ENCODE results near the gene KRT2. TPM values are rescaled to one million over a fixed set of nuclear protein-coding genes. Genes with fewer than 3 reads are reported as not detected.

KRT2 gene
- polyA plus RNA-seq, 1 experiment = not detected

- ChIA-PET CTCF (no interaction called here), POLR2A (no interaction called here)
- DNase-seq (ENCODE audit: low read depth, low spot score) = no peak
- Histone ChIP-seq H3K27me3 (ENCODE audit: control insufficient read depth, insufficient read depth, low read length) (peaks cover 11% of the 10 kb centered on the region), H3K9me3 (ENCODE audit: control insufficient read depth, insufficient read depth, low read length) (no peaks in the 10 kb centered on the region), H3K4me3 (ENCODE audit: low read depth, low read length) (no peak overlapping the region), H3K27ac (ENCODE audit: low read depth, low read length) (no peak overlapping the region)
- no peak for TF ChIP-seq CTCF (IDR thresholded peaks at IDR 0.05; ENCODE audit: low read depth, low read length)
Observed at GRCh38 chr12:52629281-52630007, 22.6 kb downstream of the KRT2 start.

- no peak for DNase-seq (ENCODE audit: low read depth, low spot score)
- H3K9me3 ChIP-seq (ENCODE audit: control insufficient read depth, insufficient read depth, low read length) = no peaks in the 10 kb centered on the region
- POLR2A ChIA-PET = no interaction called here
- no peak overlapping the region for H3K27ac ChIP-seq (ENCODE audit: low read depth, low read length)
- CTCF ChIA-PET = no interaction called here
- H3K4me3 ChIP-seq (ENCODE audit: low read depth, low read length) = no peak overlapping the region
- peaks cover 14% of the 10 kb centered on the region for H3K27me3 ChIP-seq (ENCODE audit: control insufficient read depth, insufficient read depth, low read length)
- no peak for TF ChIP-seq CTCF (IDR thresholded peaks at IDR 0.05; ENCODE audit: low read depth, low read length)
Observed at GRCh38 chr12:52628841-52629240, 23.2 kb downstream of the KRT2 start.

GRCh38 chr12:52628111-52628507 is 23.9 kb downstream of the KRT2 start:
- Histone ChIP-seq H3K27ac (ENCODE audit: low read depth, low read length) (no peak overlapping the region), H3K9me3 (ENCODE audit: control insufficient read depth, insufficient read depth, low read length) (no peaks in the 10 kb centered on the region), H3K27me3 (ENCODE audit: control insufficient read depth, insufficient read depth, low read length) (peaks cover 14% of the 10 kb centered on the region), H3K4me3 (ENCODE audit: low read depth, low read length) (no peak overlapping the region)
- ChIA-PET CTCF (no interaction called here), POLR2A (no interaction called here)
- DNase-seq (ENCODE audit: low read depth, low spot score) = no peak
- TF ChIP-seq CTCF (IDR thresholded peaks at IDR 0.05; ENCODE audit: low read depth, low read length) = no peak

GRCh38 chr12:52627395-52628110 is 24.5 kb downstream of the KRT2 start:
- no peak for DNase-seq (ENCODE audit: low read depth, low spot score)
- Histone ChIP-seq H3K4me3 (ENCODE audit: low read depth, low read length) (no peak overlapping the region), H3K27me3 (ENCODE audit: control insufficient read depth, insufficient read depth, low read length) (peaks cover 14% of the 10 kb centered on the region), H3K9me3 (ENCODE audit: control insufficient read depth, insufficient read depth, low read length) (no peaks in the 10 kb centered on the region), H3K27ac (ENCODE audit: low read depth, low read length) (no peak overlapping the region)
- ChIA-PET CTCF (interaction anchor here (0.6 kb wide), 1 partner anchor 28 kb away, joined by 3 read pairs; no protein-coding TSS in a partner anchor), POLR2A (no interaction called here)
- no peak for TF ChIP-seq CTCF (IDR thresholded peaks at IDR 0.05; ENCODE audit: low read depth, low read length)

GRCh38 chr12:52622349-52622748 is 29.7 kb downstream of the KRT2 start:
- DNase-seq (ENCODE audit: low read depth, low spot score) = no peak
- ChIA-PET CTCF (no interaction called here), POLR2A (no interaction called here)
- TF ChIP-seq CTCF (IDR thresholded peaks at IDR 0.05; ENCODE audit: low read depth, low read length) = no peak
- H3K27ac ChIP-seq (ENCODE audit: low read depth, low read length) = no peak overlapping the region
- no peak overlapping the region for H3K4me3 ChIP-seq (ENCODE audit: low read depth, low read length)
- peaks cover 12% of the 10 kb centered on the region for H3K27me3 ChIP-seq (ENCODE audit: control insufficient read depth, insufficient read depth, low read length)
- H3K9me3 ChIP-seq (ENCODE audit: control insufficient read depth, insufficient read depth, low read length) = no peaks in the 10 kb centered on the region
